Heart left ventricle (tissue), 16 donors: Measurements from ENCODE around the gene GNA14. TPM values are rescaled to one million over a fixed set of nuclear protein-coding genes. Genes with fewer than 3 reads are reported as not detected.

Experiments used
- ATAC-seq, 4 donors: fragments of 200-7000 bp; cut with Tn5 transposase; one replicate each; pipeline ENCODE4 v1.9.1; 2020 to 2022; ENCODE audit warnings: moderate library complexity in 4 of 4, mild to moderate bottlenecking in 3 of 4, moderate number of reproducible peaks in 1 of 4
- DNase-seq, 5 donors: peaks; one replicate each; pipeline ENCODE4 v3.0.0-alpha.2; 2020
- H3K27ac ChIP-seq, 12 donors: fragments of 200-600 bp; sonication (generic) in 4 of 12; one replicate each; pipeline versions ENCODE4 v1.5.0 to v1.8.0; 2016 to 2022; ENCODE audit warnings: mild to moderate bottlenecking in 2 of 12
- H3K27me3 ChIP-seq, 9 donors: fragments of 200-600 bp; sonication (generic) in 2 of 9; one replicate each; pipeline versions ENCODE4 v1.5.1 to v1.8.0; 2016 to 2022; ENCODE audit warnings: mild to moderate bottlenecking in 3 of 9
- H3K36me3 ChIP-seq, 9 donors: fragments of 200-600 bp; sonication (generic) in 2 of 9; one replicate each; pipeline versions ENCODE4 v1.5.0 to v1.8.0; 2018 to 2022; ENCODE audit warnings: mild to moderate bottlenecking in 2 of 9
- H3K4me1 ChIP-seq, 12 donors: fragments of 200-600 bp; sonication (generic) in 4 of 12; one replicate each; pipeline versions ENCODE4 v1.5.0 to v1.8.0; 2016 to 2022; ENCODE audit warnings: mild to moderate bottlenecking in 3 of 12
- H3K4me3 ChIP-seq, 12 donors: fragments of 200-600 bp; sonication (generic) in 4 of 12; one replicate each; pipeline versions ENCODE4 v1.5.0 to v1.8.0; 2017 to 2022; ENCODE audit warnings: mild to moderate bottlenecking in 9 of 12, moderate library complexity in 4 of 12
- H3K9me3 ChIP-seq, 12 donors: fragments of 200-600 bp; sonication (generic) in 4 of 12; one replicate each; pipeline versions ENCODE4 v1.5.0 to v1.8.0; 2016 to 2022; ENCODE audit warnings: mild to moderate bottlenecking in 1 of 12
- POLR2A ChIP-seq, 2 donors: fragments of 450-650 bp; IDR thresholded peaks; one replicate each; pipeline ENCODE4 v1.6.1; 2017; ENCODE audit warnings: antibody characterized with exemption in 2 of 2, mild to moderate bottlenecking in 2 of 2, moderate library complexity in 2 of 2
- WGBS, 4 donors: extraction: QIAGEN DNeasy Blood & Tissue Kit in 2 of 4; methylation state at CpG; one replicate each; pipeline versions ENCODE4 v1.1.5 to v1.1.7; 2013 to 2018; 5-methylcytosine and 5-hydroxymethylcytosine counted together
- intact Hi-C, 10 donors: fragments of 100-400 bp; cut with DNase I; formaldehyde crosslinking; loops; one replicate each; pipeline versions ENCODE4 v1.11.1 to v1.14.2; 2022
- polyA plus RNA-seq, 2 donors: library from polyadenylated mRNA; stranded (reverse); fragments of 200-250 nt; gene quantifications; one replicate each; pipeline ENCODE4 v1.2.3, GENCODE V29; 2013
- total RNA-seq, 9 donors: library from RNA; depleted of rRNA in 2 of 9; stranded (reverse); fragments of >200 nt in 2 of 9; fragmentation: NEBNext Ultra II Directional in 3 of 9; extraction: Animal tissue kit (Norgen Biotek cat#: 25700) in 3 of 9; gene quantifications; one replicate each; pipeline versions ENCODE4 v1.1.0 to v1.2.4, GENCODE V29; 2016 to 2023
- TF ChIP-seq, protein P1 (sequence below), 12 donors: fragments of 200-600 bp; sonication (generic) in 4 of 12; IDR thresholded peaks; one replicate each; pipeline versions ENCODE4 v1.5.0 to v1.8.0; 2018 to 2022; ENCODE audit warnings: antibody characterized with exemption in 12 of 12, mild to moderate bottlenecking in 5 of 12
- donor health status: ischemic (EF 13 %, LVEDD 7.1; RV severe dilation, severe dysfunction).
- donor health status: healthy with polysubstance abuse.
- donor health status: DM: no; HTN: yes; CAD: no.
- donor health status: DM: no; HTN: no; CAD: no.
- donor health status: ischemic (EF 25% LVEDD 6.9; RV normal size, moderate dysfunction).
- donor health status: ischemic (EF 25% LVEDD 5.7; RV mildly dilated, moderate dysfunction).
- donor health status: healthy.
- donor health status: DM: yes; HTN: yes; CAD: no.
- donor health status: ischemic (EF 35%, LVEDD 5.7; RV mildly dilated, moderate dysfunction).
- donor health status: nonischemic (EF 11% LVEDD 7.7; RV severe dilation, severe dysfunction).
- donor health status: DM: yes; HTN: yes; CAD: no.
- donor health status: PGD.
- donor health status: ischemic (EF 29% LVEDD 5.4; RV normal size, mild dysfunction).
- donor health status: nonischemic (EF 23%, LVEDD 6.1; RV moderate dilation, normal function).

GNA14 gene
- total and polyA plus RNA-seq, 11 donors = 0.38 to 6.5 (median 1.3) TPM

DNA sequence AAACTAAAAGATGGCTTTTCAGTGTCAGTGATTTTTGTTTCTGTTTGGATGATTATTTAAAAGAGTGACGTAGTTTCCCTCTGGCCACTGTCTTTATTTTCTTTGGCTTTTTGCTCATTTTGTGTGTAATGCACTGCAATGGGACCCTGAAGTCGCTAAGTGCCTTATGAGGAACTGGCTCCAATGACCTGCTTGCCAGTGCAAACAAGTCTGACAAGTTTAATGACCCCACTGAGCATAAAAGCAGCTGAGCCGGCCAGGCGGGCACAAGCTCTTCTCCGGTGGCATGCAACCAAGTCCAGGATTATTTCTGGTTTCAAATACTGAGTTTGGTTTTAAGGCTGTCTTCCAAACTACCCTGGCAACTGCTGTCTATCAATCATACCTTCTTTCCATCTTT lies 15.6 kb upstream of the GNA14 start:
- TF ChIP-seq, protein P1, sequence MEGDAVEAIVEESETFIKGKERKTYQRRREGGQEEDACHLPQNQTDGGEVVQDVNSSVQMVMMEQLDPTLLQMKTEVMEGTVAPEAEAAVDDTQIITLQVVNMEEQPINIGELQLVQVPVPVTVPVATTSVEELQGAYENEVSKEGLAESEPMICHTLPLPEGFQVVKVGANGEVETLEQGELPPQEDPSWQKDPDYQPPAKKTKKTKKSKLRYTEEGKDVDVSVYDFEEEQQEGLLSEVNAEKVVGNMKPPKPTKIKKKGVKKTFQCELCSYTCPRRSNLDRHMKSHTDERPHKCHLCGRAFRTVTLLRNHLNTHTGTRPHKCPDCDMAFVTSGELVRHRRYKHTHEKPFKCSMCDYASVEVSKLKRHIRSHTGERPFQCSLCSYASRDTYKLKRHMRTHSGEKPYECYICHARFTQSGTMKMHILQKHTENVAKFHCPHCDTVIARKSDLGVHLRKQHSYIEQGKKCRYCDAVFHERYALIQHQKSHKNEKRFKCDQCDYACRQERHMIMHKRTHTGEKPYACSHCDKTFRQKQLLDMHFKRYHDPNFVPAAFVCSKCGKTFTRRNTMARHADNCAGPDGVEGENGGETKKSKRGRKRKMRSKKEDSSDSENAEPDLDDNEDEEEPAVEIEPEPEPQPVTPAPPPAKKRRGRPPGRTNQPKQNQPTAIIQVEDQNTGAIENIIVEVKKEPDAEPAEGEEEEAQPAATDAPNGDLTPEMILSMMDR (IDR thresholded peaks at IDR 0.05) = no peak
- no peak for TF ChIP-seq POLR2A (IDR thresholded peaks at IDR 0.05)
- H3K36me3 ChIP-seq = no peaks in the 10 kb centered on the region
- ATAC-seq (peak in 2 of 4 donors; percentile 81 to 88), DNase-seq (peak in 3 of 5 donors; percentile 17 to 36 (median 26))
- H3K9me3 ChIP-seq = no peaks in the 10 kb centered on the region
- 33 to 44% (median 35%) methylated on average over 5 of the region's 5 CpGs for WGBS, 4 donors
- no peak overlapping the region for H3K4me3 ChIP-seq
- intact Hi-C loops = no loop called here
- H3K27me3 ChIP-seq = no peaks in the 10 kb centered on the region
- H3K27ac ChIP-seq = no peak overlapping the region
- peaks cover 0 to 13% (median 2%) of the 10 kb centered on the region in 12 donors for H3K4me1 ChIP-seq

DNA sequence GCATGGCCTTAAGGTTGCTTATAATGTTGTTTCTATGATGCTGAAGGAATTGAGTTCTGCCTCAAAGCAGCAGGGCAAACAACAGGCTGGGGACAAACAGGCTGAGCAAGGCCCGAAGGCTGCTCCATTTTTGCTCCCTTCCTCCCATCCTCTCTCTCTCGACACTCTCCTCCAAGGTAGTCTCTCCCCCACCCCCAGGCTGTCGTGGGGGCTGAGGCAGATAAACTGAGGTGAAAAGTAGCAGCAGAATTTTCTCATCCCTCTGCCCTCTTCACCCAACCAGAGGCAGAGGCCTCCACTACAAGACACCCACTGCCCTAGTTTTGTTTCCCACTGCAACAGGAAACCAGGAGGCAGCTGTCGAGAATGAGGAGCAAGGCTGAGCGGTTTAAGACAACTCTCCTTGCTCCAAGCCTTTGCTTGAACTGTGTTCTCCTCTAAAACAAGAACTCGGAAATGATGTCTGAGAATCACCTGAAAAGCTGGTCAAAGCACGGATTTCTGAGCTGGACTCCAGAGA lies 13.5 kb upstream of the GNA14 start:
- H3K27ac ChIP-seq = no peak overlapping the region
- intact Hi-C loops = no loop called here
- no peak for ATAC-seq
- no peaks in the 10 kb centered on the region for H3K27me3 ChIP-seq
- no peak for DNase-seq
- no peaks in the 10 kb centered on the region for H3K9me3 ChIP-seq
- no peaks in the 10 kb centered on the region for H3K36me3 ChIP-seq
- WGBS, 4 donors = 75 to 91% (median 83%) methylated on average over 7 of the region's 7 CpGs
- peaks cover 0 to 13% (median 2%) of the 10 kb centered on the region in 12 donors for H3K4me1 ChIP-seq
- no peak overlapping the region for H3K4me3 ChIP-seq
- no peak for TF ChIP-seq POLR2A (IDR thresholded peaks at IDR 0.05)
- TF ChIP-seq, protein P1 (IDR thresholded peaks at IDR 0.05) = no peak

- Histone ChIP-seq H3K4me1 (peaks cover 0 to 13% (median 2%) of the 10 kb centered on the region in 12 donors), H3K9me3 (no peaks in the 10 kb centered on the region), H3K36me3 (no peaks in the 10 kb centered on the region), H3K4me3 (no peak overlapping the region), H3K27ac (no peak overlapping the region), H3K27me3 (no peaks in the 10 kb centered on the region)
- TF ChIP-seq, protein P1 (IDR thresholded peaks at IDR 0.05) = no peak
- ATAC-seq = no peak
- WGBS, 4 donors = 90 to 96% (median 92%) methylated on average over 5 of the region's 5 CpGs
- intact Hi-C loops = loop anchor here in 2 of 10 donors (10.0 kb wide), 2 partner anchors 55 to 85 kb away; no protein-coding TSS in a partner anchor
- no peak for DNase-seq
Observed at GRCh38 chr9:77659926-77660325, 11.8 kb upstream of the GNA14 start.

DNA sequence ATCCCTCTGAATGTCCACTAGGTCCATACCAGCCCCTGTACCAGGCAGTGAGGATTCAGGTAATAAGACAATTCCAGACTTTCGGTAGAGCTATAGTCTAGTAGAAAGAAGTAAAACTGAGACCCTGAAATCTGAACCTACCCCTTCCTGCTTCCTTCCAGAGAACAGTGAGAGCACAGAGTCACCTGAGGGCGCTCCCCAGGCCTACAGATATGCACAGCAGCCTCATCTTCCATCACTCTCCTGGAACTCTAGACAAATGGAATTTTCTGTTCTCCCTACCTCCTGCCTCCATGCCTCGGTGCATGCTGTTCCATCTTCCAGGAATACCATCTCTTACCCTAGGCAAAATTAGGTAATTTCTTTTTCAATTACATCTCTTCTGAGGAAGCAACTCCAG lies 3.1 kb upstream of the GNA14 start:
- H3K9me3 ChIP-seq = no peaks in the 10 kb centered on the region
- no peak overlapping the region for H3K27ac ChIP-seq
- no peak for TF ChIP-seq POLR2A (IDR thresholded peaks at IDR 0.05)
- TF ChIP-seq, protein P1 (IDR thresholded peaks at IDR 0.05) = no peak
- no peak overlapping the region for H3K4me3 ChIP-seq
- ATAC-seq = no peak
- peaks cover 0 to 23% (median 0%) of the 10 kb centered on the region in 9 donors for H3K27me3 ChIP-seq
- intact Hi-C loops = loop anchor here in 2 of 10 donors (10.0 kb wide), 2 partner anchors 64 to 94 kb away; no protein-coding TSS in a partner anchor
- no peaks in the 10 kb centered on the region for H3K36me3 ChIP-seq
- H3K4me1 ChIP-seq = peaks cover 0 to 26% (median 9%) of the 10 kb centered on the region in 12 donors
- no peak for DNase-seq
- 82 to 93% (median 84%) methylated on average over 3 of the region's 3 CpGs for WGBS, 4 donors
